PC-9 (cell line): ENCODE results near the gene PEAK1.

ENCODE experiments used
- EZH2 ChIP-seq: fragments of 200-600 bp; sonication (generic); IDR thresholded peaks from 2 replicates; pipeline ENCODE4 v1.8.0; 2017; ENCODE audit warnings: antibody characterized with exemption, low read depth
- TF ChIP-seq, protein P1 (sequence below): fragments of 200-600 bp; sonication (generic); conservative IDR thresholded peaks from 2 replicates; pipeline ENCODE4 v1.6.1; 2017; ENCODE audit warnings: mixed run types, antibody characterized with exemption, mild to moderate bottlenecking, moderate library complexity

DNA sequence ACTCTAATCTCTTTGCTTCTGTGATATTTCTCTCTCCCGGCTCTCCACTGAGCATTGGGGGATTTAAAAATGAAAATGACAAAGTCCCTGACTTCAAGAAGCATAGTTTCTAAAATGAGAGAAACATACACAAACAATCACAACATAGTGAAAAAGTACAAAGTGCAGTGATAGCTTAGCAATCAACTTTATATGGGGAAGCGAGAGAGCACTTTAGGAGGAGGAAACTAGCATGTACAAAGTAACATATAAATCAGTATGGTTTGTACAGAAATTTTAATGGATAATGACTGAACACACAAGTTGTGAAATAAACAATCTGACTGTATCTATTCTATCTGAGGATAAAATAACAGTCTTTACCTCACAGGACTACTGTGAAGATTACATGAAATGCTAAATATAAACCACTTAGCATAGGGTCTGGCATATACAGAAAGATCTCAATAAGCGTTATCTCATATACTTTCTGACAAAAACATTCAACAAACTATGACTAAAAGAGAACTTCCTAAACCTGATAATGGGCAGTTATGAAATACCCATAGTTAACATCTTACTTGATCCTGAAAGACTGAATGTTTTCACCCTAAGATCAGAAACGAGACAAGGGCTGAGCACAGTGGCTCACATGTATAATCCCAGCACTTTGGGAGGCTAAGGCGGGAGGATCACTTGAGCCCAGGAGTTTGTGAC lies 61.2 kb downstream of the PEAK1 start:
- TF ChIP-seq, protein P1, sequence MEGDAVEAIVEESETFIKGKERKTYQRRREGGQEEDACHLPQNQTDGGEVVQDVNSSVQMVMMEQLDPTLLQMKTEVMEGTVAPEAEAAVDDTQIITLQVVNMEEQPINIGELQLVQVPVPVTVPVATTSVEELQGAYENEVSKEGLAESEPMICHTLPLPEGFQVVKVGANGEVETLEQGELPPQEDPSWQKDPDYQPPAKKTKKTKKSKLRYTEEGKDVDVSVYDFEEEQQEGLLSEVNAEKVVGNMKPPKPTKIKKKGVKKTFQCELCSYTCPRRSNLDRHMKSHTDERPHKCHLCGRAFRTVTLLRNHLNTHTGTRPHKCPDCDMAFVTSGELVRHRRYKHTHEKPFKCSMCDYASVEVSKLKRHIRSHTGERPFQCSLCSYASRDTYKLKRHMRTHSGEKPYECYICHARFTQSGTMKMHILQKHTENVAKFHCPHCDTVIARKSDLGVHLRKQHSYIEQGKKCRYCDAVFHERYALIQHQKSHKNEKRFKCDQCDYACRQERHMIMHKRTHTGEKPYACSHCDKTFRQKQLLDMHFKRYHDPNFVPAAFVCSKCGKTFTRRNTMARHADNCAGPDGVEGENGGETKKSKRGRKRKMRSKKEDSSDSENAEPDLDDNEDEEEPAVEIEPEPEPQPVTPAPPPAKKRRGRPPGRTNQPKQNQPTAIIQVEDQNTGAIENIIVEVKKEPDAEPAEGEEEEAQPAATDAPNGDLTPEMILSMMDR, result no peak
- TF ChIP-seq EZH2, result no peak
